GM12878 (cell line): ENCODE measurements around the gene TRDMT1.

Experiments used
- CEBPB ChIP-seq, 2 experiments: fragments of 150-350 bp in 1 of 2; IDR thresholded peaks; 2 replicates each; pipeline ENCODE4 v1.6.1; 2012 to 2014; ENCODE audit warnings: low read depth in 2 of 2, low read length in 2 of 2, borderline replicate concordance in 1 of 2, inconsistent platforms in 1 of 2
- CREB1 ChIP-seq: IDR thresholded peaks from 2 replicates; pipeline ENCODE4 v1.6.1; 2012; ENCODE audit warnings: low read depth, mild to moderate bottlenecking, inconsistent platforms
- IRF3 ChIP-seq: fragments of 450-650 bp; IDR thresholded peaks from 2 replicates; pipeline ENCODE4 v1.6.1; 2014; ENCODE audit warnings: mild to moderate bottlenecking
- NR2C2 ChIP-seq: IDR thresholded peaks from 2 replicates; pipeline ENCODE4 v1.6.1; 2011; ENCODE audit warnings: borderline replicate concordance, low read depth; ENCODE audit not compliant: control insufficient read depth, insufficient read length
- POLR2AphosphoS5 ChIP-seq: IDR thresholded peaks from 2 replicates; pipeline ENCODE4 v1.6.1; 2011; ENCODE audit warnings: mild to moderate bottlenecking, low read length, inconsistent platforms
- USF2 ChIP-seq: IDR thresholded peaks from 2 replicates; pipeline ENCODE4 v1.6.1; 2011; ENCODE audit warnings: low read depth, low read length, improper control_type of control experiment, borderline replicate concordance
- WRNIP1 ChIP-seq: IDR thresholded peaks from 2 replicates; pipeline ENCODE4 v1.6.1; 2011; ENCODE audit warnings: low read depth, low read length, improper control_type of control experiment, borderline replicate concordance
- ZNF274 ChIP-seq: IDR thresholded peaks from one replicate; pipeline ENCODE4 v1.8.0; 2011; ENCODE audit not compliant: insufficient read length, insufficient read depth
- TF ChIP-seq, protein P1 (sequence below), 3 experiments: IDR thresholded peaks in 2 of 3; conservative IDR thresholded peaks in 1 of 3; 2 replicates each; pipeline ENCODE4 v1.5.1; 2011; ENCODE audit warnings: low read depth in 3 of 3, low read length in 3 of 3, mild to moderate bottlenecking in 3 of 3, control low read depth in 2 of 3, moderate library complexity in 2 of 3, inconsistent platforms in 1 of 3, mixed read lengths in 1 of 3; ENCODE audit not compliant: control insufficient read depth in 2 of 3, insufficient read depth in 1 of 3; ENCODE audit errors: extremely low read depth in 1 of 3
- TF ChIP-seq, protein P2 (sequence below): IDR thresholded peaks from 2 replicates; pipeline ENCODE4 v1.6.1; 2012; ENCODE audit warnings: low read depth, low read length, improper control_type of control experiment

GRCh38 chr10:17120694-17121093 lies 80.8 kb downstream of the TRDMT1 start:
- TF ChIP-seq POLR2AphosphoS5 (no peak), ZNF274 (no peak), IRF3 (no peak), CREB1 (no peak), CEBPB (IDR thresholded peaks at IDR 0.05; ENCODE audit: borderline replicate concordance in 1 of 2, low read depth in 2 of 2, low read length in 2 of 2) (no peak), NR2C2 (no peak), WRNIP1 (no peak), USF2 (no peak)
- TF ChIP-seq, protein P1, sequence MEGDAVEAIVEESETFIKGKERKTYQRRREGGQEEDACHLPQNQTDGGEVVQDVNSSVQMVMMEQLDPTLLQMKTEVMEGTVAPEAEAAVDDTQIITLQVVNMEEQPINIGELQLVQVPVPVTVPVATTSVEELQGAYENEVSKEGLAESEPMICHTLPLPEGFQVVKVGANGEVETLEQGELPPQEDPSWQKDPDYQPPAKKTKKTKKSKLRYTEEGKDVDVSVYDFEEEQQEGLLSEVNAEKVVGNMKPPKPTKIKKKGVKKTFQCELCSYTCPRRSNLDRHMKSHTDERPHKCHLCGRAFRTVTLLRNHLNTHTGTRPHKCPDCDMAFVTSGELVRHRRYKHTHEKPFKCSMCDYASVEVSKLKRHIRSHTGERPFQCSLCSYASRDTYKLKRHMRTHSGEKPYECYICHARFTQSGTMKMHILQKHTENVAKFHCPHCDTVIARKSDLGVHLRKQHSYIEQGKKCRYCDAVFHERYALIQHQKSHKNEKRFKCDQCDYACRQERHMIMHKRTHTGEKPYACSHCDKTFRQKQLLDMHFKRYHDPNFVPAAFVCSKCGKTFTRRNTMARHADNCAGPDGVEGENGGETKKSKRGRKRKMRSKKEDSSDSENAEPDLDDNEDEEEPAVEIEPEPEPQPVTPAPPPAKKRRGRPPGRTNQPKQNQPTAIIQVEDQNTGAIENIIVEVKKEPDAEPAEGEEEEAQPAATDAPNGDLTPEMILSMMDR (IDR thresholded peaks at IDR 0.05 in 2 of 3, conservative IDR thresholded peaks at IDR 0.05 in 1 of 3; ENCODE audit: control insufficient read depth in 2 of 3, extremely low read depth in 1 of 3, insufficient read depth in 1 of 3, low read depth in 3 of 3, low read length in 3 of 3): no peak
- TF ChIP-seq, protein P2, sequence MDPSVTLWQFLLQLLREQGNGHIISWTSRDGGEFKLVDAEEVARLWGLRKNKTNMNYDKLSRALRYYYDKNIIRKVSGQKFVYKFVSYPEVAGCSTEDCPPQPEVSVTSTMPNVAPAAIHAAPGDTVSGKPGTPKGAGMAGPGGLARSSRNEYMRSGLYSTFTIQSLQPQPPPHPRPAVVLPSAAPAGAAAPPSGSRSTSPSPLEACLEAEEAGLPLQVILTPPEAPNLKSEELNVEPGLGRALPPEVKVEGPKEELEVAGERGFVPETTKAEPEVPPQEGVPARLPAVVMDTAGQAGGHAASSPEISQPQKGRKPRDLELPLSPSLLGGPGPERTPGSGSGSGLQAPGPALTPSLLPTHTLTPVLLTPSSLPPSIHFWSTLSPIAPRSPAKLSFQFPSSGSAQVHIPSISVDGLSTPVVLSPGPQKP: no peak
